22Rv1 (cell line): Measurements from ENCODE around the gene TTC28.

Experiments
- ZFX ChIP-seq: fragments of 450-650 bp; IDR thresholded peaks from 2 replicates; pipeline ENCODE4 v1.6.1; 2017; ENCODE audit warnings: antibody characterized with exemption, borderline replicate concordance
- TF ChIP-seq, protein P1 (sequence below): fragments of 450-650 bp; IDR thresholded peaks from 2 replicates; pipeline ENCODE4 v1.5.1; 2017; ENCODE audit warnings: mild to moderate bottlenecking

DNA sequence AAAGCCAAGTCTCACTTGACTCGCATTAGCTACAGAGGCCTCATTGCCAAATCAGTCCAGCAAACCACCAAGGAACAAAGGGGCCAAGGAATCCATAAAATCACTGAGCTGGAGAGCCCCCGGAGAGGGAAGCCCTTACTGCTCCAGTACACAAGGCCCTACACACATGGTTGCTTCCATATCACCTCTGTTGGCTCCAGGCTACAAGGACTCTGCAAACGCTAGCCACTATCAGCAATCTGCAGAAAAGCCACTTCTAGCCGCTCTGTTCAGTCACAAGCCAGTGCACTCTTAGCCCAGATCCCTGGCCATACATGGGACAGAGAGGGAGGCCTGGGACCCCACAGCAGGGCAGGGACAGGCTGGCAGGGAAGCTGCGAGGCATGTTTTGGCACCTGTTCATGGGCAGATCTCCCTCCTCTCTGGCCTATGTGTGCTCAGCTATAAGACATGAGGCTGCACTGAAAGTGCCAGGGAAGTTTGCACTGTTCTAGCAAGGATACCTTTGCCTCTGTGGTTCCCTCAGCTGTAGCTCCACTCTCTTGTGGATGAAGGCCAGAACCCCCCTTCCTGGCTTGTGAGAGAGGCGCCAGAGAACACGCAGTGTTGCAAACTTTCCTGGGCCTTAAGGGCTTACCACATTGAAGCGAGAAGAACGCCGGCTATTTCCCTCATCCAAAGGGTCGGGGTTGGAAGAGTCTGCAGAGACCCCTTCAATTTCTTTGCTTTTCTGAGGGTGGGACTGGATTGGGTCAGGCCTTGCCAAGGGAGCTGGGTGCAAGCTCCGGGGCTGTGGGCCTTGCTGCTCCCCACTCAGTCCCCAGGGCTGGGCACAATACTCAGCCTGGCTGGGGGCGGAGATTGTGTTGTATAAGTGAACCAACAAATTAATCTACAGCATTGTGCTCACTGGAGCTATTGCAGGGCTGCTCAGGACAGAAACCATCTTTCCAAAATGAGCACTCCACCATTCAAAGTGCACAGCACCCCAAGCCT is 651.9 kb downstream of the TTC28 start:
- TF ChIP-seq, protein P1, sequence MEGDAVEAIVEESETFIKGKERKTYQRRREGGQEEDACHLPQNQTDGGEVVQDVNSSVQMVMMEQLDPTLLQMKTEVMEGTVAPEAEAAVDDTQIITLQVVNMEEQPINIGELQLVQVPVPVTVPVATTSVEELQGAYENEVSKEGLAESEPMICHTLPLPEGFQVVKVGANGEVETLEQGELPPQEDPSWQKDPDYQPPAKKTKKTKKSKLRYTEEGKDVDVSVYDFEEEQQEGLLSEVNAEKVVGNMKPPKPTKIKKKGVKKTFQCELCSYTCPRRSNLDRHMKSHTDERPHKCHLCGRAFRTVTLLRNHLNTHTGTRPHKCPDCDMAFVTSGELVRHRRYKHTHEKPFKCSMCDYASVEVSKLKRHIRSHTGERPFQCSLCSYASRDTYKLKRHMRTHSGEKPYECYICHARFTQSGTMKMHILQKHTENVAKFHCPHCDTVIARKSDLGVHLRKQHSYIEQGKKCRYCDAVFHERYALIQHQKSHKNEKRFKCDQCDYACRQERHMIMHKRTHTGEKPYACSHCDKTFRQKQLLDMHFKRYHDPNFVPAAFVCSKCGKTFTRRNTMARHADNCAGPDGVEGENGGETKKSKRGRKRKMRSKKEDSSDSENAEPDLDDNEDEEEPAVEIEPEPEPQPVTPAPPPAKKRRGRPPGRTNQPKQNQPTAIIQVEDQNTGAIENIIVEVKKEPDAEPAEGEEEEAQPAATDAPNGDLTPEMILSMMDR = no peak
- TF ChIP-seq ZFX = no peak
